Skeletal muscle tissue (tissue), 4 donors: Measurements from ENCODE around the gene ATXN7. TPM values are rescaled to one million over a fixed set of nuclear protein-coding genes. Genes with fewer than 3 reads are reported as not detected.

Experiments
- H3K27ac ChIP-seq: one replicate; pipeline ENCODE4 v1.7.0; 2013; ENCODE audit warnings: mild to moderate bottlenecking, low read depth, low read length, inconsistent platforms
- H3K27me3 ChIP-seq, 3 donors: one replicate each; pipeline ENCODE4 v1.7.0; 2013; ENCODE audit warnings: low read length in 3 of 3; ENCODE audit not compliant: control insufficient read depth in 3 of 3, insufficient read depth in 3 of 3
- H3K36me3 ChIP-seq, 3 donors: one replicate each; pipeline ENCODE4 v1.7.0; 2013; ENCODE audit warnings: low read length in 3 of 3; ENCODE audit not compliant: control insufficient read depth in 3 of 3, insufficient read depth in 3 of 3
- H3K4me1 ChIP-seq, 3 donors: one replicate each; pipeline ENCODE4 v1.7.0; 2013; ENCODE audit warnings: low read length in 3 of 3, mild to moderate bottlenecking in 3 of 3; ENCODE audit not compliant: control insufficient read depth in 3 of 3, insufficient read depth in 3 of 3
- H3K4me3 ChIP-seq, 3 donors: one replicate each; pipeline ENCODE4 v1.7.0; 2013; ENCODE audit warnings: low read length in 3 of 3
- H3K9ac ChIP-seq, 3 donors: one replicate each; pipeline ENCODE4 v1.7.0; 2013; ENCODE audit warnings: low read length in 3 of 3, mild to moderate bottlenecking in 3 of 3, moderate library complexity in 2 of 3, low read depth in 1 of 3
- H3K9me3 ChIP-seq, 3 donors: one replicate each; pipeline ENCODE4 v1.7.0; 2013; ENCODE audit warnings: low read length in 3 of 3; ENCODE audit not compliant: control insufficient read depth in 3 of 3
- total RNA-seq: library from RNA; depleted of rRNA; stranded (reverse); fragments of >200 nt; gene quantifications from one replicate; pipeline ENCODE4 v1.2.3, GENCODE V29; 2014
- donor health status: Osteomylitis.

The ATXN7 gene
- total RNA-seq, 1 donor from 2014 or later, result 8.4 TPM

DNA sequence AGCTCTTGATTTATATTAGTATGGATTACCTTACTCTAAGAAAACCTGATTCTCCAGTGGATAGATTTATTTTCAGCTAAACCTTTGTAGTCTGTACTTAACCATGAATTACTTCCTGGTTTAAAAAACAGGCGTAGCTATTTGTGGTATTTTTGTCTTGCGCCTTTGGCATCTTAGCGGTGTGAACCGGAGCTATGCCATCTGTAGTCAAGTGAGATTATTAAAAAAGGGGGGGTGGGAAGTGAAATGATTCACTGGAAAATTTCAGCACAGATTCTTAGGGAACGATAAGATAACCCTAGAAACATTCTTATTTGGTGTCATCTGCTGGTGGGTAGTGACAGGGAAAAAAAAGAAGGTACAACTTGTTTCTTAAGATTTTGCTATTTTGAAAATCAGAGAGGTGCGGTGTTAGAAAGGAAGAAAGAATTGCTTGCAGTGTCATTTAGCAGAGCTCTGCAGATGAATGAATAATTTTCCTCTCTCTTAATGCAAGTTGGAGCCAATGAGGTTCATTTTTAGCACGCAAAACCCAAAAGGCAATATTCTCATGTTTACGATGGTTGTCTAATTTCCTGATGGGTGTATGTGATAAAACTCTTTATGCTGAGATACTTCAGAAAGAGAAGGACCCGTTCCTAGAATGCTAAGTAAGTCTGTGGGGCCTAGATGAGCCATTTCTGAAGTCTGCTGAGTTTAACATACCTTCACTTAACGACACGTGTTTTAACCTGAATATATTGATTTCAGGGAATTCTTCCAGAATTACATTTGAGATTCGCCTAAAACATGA lies 115.6 kb downstream of the ATXN7 start:
- Histone ChIP-seq H3K4me3 (no peak overlapping the region), H3K36me3 (peaks cover 11 to 18% (median 12%) of the 10 kb centered on the region in 3 donors), H3K4me1 (peaks cover 20 to 28% (median 21%) of the 10 kb centered on the region in 3 donors), H3K27ac (no peak overlapping the region), H3K27me3 (no peaks in the 10 kb centered on the region), H3K9me3 (no peaks in the 10 kb centered on the region), H3K9ac (no peak overlapping the region)

DNA sequence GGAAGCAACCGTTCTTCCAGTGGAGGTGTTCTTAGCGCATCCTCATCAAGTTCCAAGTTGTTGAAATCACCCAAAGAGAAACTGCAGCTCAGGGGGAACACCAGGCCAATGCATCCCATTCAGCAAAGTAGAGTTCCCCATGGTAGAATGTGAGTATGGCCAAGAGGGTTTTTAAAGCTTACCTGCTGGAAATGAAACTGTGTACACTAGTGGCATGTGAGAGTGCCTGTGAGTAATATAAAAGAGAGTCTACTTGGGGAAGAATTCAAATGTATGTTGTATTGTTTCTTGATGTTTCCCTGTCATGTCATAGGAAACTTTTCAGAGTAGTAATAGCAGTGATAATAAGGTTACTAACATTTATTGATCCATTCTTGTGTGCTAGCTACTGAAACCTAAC lies 116.4 kb downstream of the ATXN7 start:
- no peaks in the 10 kb centered on the region for H3K27me3 ChIP-seq
- H3K4me1 ChIP-seq, result peaks cover 17 to 26% (median 21%) of the 10 kb centered on the region in 3 donors
- no peak overlapping the region for H3K4me3 ChIP-seq
- H3K9me3 ChIP-seq, result no peaks in the 10 kb centered on the region
- H3K27ac ChIP-seq, result no peak overlapping the region
- no peak overlapping the region for H3K9ac ChIP-seq
- H3K36me3 ChIP-seq, result peaks cover 12 to 18% (median 14%) of the 10 kb centered on the region in 3 donors

DNA sequence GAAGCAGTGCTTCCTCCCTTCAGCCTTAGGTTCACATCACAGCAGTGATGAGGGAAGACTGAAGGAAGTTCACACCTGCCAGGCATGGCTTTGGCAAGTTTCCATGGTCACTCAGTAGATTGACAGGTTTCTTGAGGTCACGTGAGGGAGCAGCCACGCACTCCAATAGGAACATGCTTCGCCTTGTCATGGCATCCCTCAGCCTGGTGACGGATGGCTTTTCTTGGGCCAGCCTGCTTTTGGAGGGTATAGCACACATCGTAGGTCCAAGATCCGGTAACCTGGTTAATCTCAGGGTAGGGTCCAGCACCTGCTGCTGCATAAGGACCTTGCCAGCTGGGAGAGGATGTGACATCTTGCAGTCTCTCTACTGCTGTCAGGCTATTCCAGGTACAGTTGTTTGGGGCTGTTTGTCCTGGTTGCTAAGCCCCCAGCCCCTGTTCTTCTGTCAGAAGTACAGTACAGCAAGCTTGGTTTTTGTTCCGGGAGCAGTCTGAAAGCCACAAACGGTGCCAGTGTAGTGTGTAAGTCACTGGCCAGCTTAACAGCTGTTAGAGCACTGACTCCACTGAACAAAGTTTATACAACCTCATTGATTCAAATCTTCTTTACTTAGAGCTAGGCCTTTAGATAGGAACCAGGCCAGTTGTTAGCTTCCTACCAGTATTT lies 117.3 kb downstream of the ATXN7 start:
- no peaks in the 10 kb centered on the region for H3K9me3 ChIP-seq
- H3K4me3 ChIP-seq, result no peak overlapping the region
- no peak overlapping the region for H3K9ac ChIP-seq
- no peaks in the 10 kb centered on the region for H3K27me3 ChIP-seq
- H3K4me1 ChIP-seq, result peaks cover 11 to 24% (median 14%) of the 10 kb centered on the region in 3 donors
- peaks cover 14 to 18% (median 16%) of the 10 kb centered on the region in 3 donors for H3K36me3 ChIP-seq
- H3K27ac ChIP-seq, result no peak overlapping the region

DNA sequence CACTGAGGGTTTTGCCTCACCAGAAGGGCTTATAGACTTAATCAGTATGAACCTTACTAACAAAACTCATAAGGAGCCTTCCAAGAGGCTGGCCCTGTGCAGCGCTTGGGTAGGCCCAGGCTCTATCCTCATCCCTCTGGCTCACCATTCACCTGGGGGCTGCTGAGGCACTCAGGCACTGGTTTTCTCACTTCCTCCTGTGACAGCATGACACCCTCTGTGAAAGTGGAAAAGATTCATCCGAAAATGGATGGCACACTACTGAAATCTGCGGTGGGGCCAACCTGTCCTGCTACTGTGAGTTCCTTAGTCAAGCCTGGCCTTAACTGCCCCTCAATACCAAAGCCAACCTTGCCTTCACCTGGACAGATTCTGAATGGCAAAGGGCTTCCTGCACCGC lies 118.3 kb downstream of the ATXN7 start:
- peaks cover 14 to 18% (median 16%) of the 10 kb centered on the region in 3 donors for H3K36me3 ChIP-seq
- H3K4me3 ChIP-seq, result no peak overlapping the region
- H3K4me1 ChIP-seq, result peaks cover 5 to 19% (median 9%) of the 10 kb centered on the region in 3 donors

DNA sequence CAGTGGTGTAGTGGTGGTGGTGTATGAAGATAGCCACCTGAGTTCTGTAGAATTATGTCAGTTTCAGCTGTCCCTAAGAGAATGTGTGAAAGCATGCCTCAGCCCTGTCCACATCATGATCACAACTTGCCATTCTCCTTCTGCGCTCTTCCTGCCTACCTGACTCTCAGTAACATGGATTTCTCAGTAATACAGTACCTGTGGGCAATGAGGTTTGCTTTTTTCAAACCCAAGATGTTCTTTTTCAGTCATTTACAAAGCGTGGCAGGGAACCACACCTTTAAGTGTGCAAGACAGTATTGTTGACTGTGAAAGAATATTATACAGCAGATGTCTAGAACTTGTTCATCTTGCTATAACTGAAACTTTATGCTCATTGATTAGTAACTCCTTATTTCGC lies 120.7 kb downstream of the ATXN7 start:
- no peak overlapping the region for H3K4me3 ChIP-seq
- peaks cover 20 to 33% (median 32%) of the 10 kb centered on the region in 3 donors for H3K36me3 ChIP-seq
- no peaks in the 10 kb centered on the region for H3K27me3 ChIP-seq
- no peak overlapping the region for H3K9ac ChIP-seq
- H3K27ac ChIP-seq, result no peak overlapping the region
- H3K9me3 ChIP-seq, result no peaks in the 10 kb centered on the region
- peaks cover 0 to 15% (median 4%) of the 10 kb centered on the region in 3 donors for H3K4me1 ChIP-seq

More for the DNA sequence above, 118.3 kb downstream of the ATXN7 start:
- Histone ChIP-seq H3K9ac (no peak overlapping the region), H3K9me3 (no peaks in the 10 kb centered on the region), H3K27me3 (no peaks in the 10 kb centered on the region), H3K27ac (no peak overlapping the region)

DNA sequence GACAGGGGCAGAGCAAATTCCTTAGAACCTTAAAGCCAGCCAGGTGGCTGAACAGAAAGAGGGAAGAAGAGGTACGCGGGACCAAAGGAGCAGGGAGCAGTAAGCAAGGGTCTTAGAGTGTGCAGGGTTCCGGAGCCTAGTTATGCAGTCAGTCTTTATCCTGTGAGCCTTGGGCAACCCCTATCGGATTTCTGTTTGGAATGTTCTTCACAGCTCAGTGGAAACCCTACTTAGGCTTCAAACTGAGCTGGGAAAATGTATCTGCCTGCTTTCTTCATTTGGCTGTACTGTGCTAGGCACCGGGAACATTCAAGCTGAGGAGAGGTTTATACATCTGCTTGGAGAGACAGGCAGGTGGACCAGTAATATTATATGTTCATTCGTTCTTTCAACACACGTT lies 122.5 kb downstream of the ATXN7 start:
- no peaks in the 10 kb centered on the region for H3K27me3 ChIP-seq
- H3K9me3 ChIP-seq, result no peaks in the 10 kb centered on the region
- peaks cover 0 to 9% (median 0%) of the 10 kb centered on the region in 3 donors for H3K4me1 ChIP-seq
- no peak overlapping the region for H3K9ac ChIP-seq
- H3K36me3 ChIP-seq, result peaks cover 27 to 45% (median 38%) of the 10 kb centered on the region in 3 donors
- no peak overlapping the region for H3K27ac ChIP-seq
- H3K4me3 ChIP-seq, result no peak overlapping the region

DNA sequence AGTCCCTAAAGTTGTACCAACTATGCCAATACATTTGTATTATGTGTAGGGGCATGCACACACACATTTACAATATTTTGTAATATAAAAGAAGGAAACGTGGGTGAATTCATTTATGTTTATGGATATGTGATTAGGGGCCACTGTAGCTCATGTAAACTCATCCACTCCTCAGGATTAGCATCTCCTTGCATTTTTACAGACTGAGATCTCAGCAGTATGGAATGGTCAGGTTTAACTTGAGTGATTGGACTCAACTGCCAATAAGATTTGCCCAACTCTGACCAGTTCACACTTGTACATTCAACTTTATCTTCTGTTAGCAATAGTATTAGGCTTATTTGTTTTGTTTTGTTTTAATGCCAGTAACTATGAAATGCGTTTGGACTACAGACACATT lies 123.2 kb downstream of the ATXN7 start:
- Histone ChIP-seq H3K27me3 (no peaks in the 10 kb centered on the region), H3K27ac (no peak overlapping the region), H3K36me3 (peaks cover 31 to 49% (median 43%) of the 10 kb centered on the region in 3 donors), H3K9ac (no peak overlapping the region), H3K9me3 (no peaks in the 10 kb centered on the region), H3K4me1 (peaks cover 0 to 9% (median 0%) of the 10 kb centered on the region in 3 donors), H3K4me3 (no peak overlapping the region)

DNA sequence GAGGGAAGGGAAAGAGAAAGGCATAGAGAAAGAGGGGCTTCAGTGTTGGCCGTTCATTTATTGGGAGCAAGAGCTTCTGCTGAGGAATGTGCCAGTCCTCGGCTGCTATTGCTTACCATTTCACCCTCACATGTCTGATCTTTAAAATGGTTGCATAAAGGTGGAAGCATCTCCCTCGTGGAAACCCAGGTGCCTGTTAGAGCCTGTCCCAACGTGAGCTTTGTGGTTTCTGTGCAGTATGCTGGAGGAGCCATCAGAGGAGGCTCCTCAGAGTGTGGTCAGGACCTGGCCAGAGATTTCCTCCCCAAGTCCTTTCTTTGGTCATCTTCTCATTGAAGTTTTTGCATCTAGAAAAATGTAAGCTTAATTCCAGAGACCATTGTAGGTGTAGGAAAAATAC lies 125.3 kb downstream of the ATXN7 start:
- Histone ChIP-seq H3K36me3 (peaks cover 29 to 53% (median 40%) of the 10 kb centered on the region in 3 donors), H3K4me1 (peaks cover 0 to 9% (median 3%) of the 10 kb centered on the region in 3 donors), H3K27me3 (no peaks in the 10 kb centered on the region), H3K9ac (no peak overlapping the region), H3K4me3 (no peak overlapping the region), H3K9me3 (no peaks in the 10 kb centered on the region), H3K27ac (no peak overlapping the region)

DNA sequence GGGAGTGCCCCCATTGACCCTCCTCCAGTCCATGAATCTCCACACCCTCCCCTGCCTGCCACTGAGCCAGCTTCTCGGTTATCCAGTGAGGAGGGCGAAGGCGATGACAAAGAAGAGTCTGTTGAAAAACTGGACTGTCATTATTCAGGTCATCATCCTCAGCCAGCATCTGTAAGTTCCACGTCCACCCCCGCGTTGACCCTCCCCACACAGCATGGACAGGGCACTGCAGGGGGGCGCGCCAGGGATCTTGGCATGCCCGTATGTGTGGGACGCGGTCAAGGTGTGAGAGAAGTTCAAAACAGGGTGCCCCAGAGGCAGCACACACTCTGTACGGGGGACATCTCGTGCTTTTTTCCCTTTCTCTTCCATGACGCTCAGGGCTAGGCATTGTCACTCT lies 126.5 kb downstream of the ATXN7 start:
- no peak overlapping the region for H3K4me3 ChIP-seq
- no peak overlapping the region for H3K9ac ChIP-seq
- H3K4me1 ChIP-seq, result peaks cover 0 to 9% (median 3%) of the 10 kb centered on the region in 3 donors
- H3K27ac ChIP-seq, result no peak overlapping the region
- no peaks in the 10 kb centered on the region for H3K27me3 ChIP-seq
- H3K36me3 ChIP-seq, result peaks cover 28 to 60% (median 48%) of the 10 kb centered on the region in 3 donors
- H3K9me3 ChIP-seq, result no peaks in the 10 kb centered on the region

DNA sequence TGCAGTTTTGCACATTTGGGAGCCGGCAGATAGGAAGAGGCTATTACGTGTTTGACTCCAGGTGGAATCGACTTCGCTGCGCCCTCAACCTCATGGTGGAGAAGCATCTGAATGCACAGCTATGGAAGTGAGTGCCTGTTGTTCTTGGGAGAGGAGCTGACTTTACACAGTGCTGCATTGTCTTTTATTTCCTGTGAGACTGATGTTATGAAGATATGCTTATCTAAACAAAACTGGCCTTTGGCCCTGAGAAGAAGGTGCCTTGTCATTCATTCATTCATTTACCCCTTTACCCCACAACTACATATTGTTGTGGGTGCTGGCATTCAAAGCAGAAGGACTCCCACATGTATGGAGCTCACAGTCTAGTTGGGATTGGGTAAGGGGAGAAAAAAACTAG lies 127.1 kb downstream of the ATXN7 start:
- peaks cover 33 to 60% (median 53%) of the 10 kb centered on the region in 3 donors for H3K36me3 ChIP-seq
- H3K9ac ChIP-seq, result no peak overlapping the region

More for the DNA sequence above, 127.1 kb downstream of the ATXN7 start:
- Histone ChIP-seq H3K27me3 (no peaks in the 10 kb centered on the region), H3K27ac (no peak overlapping the region), H3K9me3 (no peaks in the 10 kb centered on the region), H3K4me3 (no peak overlapping the region), H3K4me1 (peaks cover 0 to 8% (median 3%) of the 10 kb centered on the region in 3 donors)
